Measurements from ENCODE around the gene SCGB1C2.

The SCGB1C2 gene

GRCh38 chr17:148757-149156 is 11.4 kb downstream of the SCGB1C2 start:
- Histone ChIP-seq H3K4me3 (no peak overlapping the region), H3K27ac (no peak overlapping the region), H3K4me2 (no peak overlapping the region), H3K36me3 (no peaks in the 10 kb centered on the region), H4K20me1 (no peaks in the 10 kb centered on the region), H3K4me1 (peaks cover 6% of the 10 kb centered on the region; the same call in 1 of the 2 replicates), H3K9ac (no peak overlapping the region), H3K9me3 (no peaks in the 10 kb centered on the region), H3K27me3 (no peaks in the 10 kb centered on the region; the same call in 1 of the 2 replicates)
- TF ChIP-seq Cebpa-rat (IDR thresholded peaks at IDR 0.05) = no peak

DNA sequence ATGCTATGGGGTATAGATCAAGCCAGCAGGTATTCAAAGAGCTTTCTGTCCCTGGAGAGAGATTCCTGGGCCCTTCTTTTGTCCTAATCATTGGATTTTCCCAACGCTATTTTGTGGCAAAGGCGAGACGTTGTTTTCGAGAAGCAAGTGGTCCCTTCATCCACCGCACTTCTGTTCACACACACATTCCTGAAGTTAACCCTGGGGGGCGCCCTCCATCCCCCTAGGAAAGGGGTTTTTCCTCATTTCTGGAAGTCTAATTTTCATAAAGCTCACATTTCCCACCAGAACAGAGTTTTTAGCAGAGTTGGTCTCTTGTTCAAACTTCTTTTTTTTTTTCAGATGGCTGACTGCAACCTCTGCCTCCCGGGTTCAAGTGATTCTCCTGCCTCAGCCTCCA is 11.9 kb downstream of the SCGB1C2 start:
- TF ChIP-seq Cebpa-rat (IDR thresholded peaks at IDR 0.05) = no peak
- Histone ChIP-seq H3K27ac (no peak overlapping the region), H4K20me1 (no peaks in the 10 kb centered on the region), H3K27me3 (no peaks in the 10 kb centered on the region), H3K4me2 (no peak overlapping the region), H3K9me3 (no peaks in the 10 kb centered on the region), H3K9ac (no peak overlapping the region), H3K4me3 (no peak overlapping the region), H3K4me1 (peaks cover 4% of the 10 kb centered on the region; the same call in 1 of the 2 replicates), H3K36me3 (no peaks in the 10 kb centered on the region)

DNA sequence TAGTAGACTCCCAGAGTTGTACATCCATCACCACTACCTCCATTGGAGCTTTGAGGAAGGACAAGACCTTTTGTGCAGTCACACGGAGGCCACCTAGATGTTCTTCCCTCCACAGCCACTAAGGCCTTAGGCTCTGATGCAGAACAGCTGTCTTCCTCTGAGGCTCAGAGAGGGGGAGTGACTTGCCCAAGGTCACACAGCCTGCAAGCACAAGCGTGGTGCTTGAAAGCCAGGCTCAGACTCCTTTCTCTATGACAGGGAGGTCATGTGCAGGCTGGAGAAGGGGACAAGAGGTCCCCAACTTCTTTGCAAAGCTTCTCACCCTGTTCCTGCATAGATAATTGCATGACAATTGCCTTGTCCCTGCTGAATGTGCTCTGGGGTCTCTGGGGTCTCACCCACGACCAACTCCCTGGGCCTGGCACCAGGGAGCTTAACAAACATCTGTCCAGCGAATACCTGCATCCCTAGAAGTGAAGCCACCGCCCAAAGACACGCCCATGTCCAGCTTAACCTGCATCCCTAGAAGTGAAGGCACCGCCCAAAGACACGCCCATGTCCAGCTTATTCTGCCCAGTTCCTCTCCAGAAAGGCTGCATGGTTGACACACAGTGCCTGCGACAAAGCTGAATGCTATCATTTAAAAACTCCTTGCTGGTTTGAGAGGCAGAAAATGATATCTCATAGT is 12.7 kb downstream of the SCGB1C2 start:
- Histone ChIP-seq H3K36me3 (no peaks in the 10 kb centered on the region), H3K27me3 (no peaks in the 10 kb centered on the region)
- no peak for TF ChIP-seq Cebpa-rat (IDR thresholded peaks at IDR 0.05)

GRCh38 chr17:151004-151403 is 13.6 kb downstream of the SCGB1C2 start:
- H3K4me1 ChIP-seq = no peaks in the 10 kb centered on the region; the same call in 1 of the 2 replicates
- H3K4me2 ChIP-seq = no peak overlapping the region
- H4K20me1 ChIP-seq = no peaks in the 10 kb centered on the region
- no peak overlapping the region for H3K4me3 ChIP-seq
- no peak overlapping the region for H3K9ac ChIP-seq
- no peaks in the 10 kb centered on the region for H3K9me3 ChIP-seq
- H3K27ac ChIP-seq = no peak overlapping the region
- TF ChIP-seq Cebpa-rat (IDR thresholded peaks at IDR 0.05) = no peak
- no peaks in the 10 kb centered on the region for H3K36me3 ChIP-seq
- H3K27me3 ChIP-seq = no peaks in the 10 kb centered on the region

More for the DNA sequence above, 12.7 kb downstream of the SCGB1C2 start:
- Histone ChIP-seq H4K20me1 (no peaks in the 10 kb centered on the region), H3K27ac (no peak overlapping the region), H3K9ac (no peak overlapping the region), H3K4me2 (no peak overlapping the region), H3K4me1 (no peaks in the 10 kb centered on the region; the same call in 1 of the 2 replicates), H3K9me3 (no peaks in the 10 kb centered on the region), H3K4me3 (no peak overlapping the region)

GRCh38 chr17:151886-152859 is 14.8 kb downstream of the SCGB1C2 start:
- no peaks in the 10 kb centered on the region for H3K27me3 ChIP-seq
- no peak overlapping the region for H3K4me3 ChIP-seq
- no peak overlapping the region for H3K9ac ChIP-seq
- H3K27ac ChIP-seq = no peak overlapping the region
- H3K9me3 ChIP-seq = no peaks in the 10 kb centered on the region
- H3K4me2 ChIP-seq = no peak overlapping the region
- no peaks in the 10 kb centered on the region for H3K4me1 ChIP-seq
- no peak for TF ChIP-seq Cebpa-rat (IDR thresholded peaks at IDR 0.05)
- no peaks in the 10 kb centered on the region for H4K20me1 ChIP-seq
- no peaks in the 10 kb centered on the region for H3K36me3 ChIP-seq

- Histone ChIP-seq H3K4me2 (no peak overlapping the region), H3K27me3 (no peaks in the 10 kb centered on the region), H4K20me1 (no peaks in the 10 kb centered on the region), H3K9ac (no peak overlapping the region), H3K4me3 (no peak overlapping the region), H3K36me3 (no peaks in the 10 kb centered on the region), H3K27ac (no peak overlapping the region), H3K4me1 (no peaks in the 10 kb centered on the region), H3K9me3 (no peaks in the 10 kb centered on the region)
- no peak for TF ChIP-seq Cebpa-rat (IDR thresholded peaks at IDR 0.05)
Measured at GRCh38 chr17:152860-153420, 15.6 kb downstream of the SCGB1C2 start.

- Histone ChIP-seq H3K4me1 (no peaks in the 10 kb centered on the region), H3K27me3 (no peaks in the 10 kb centered on the region), H3K36me3 (no peaks in the 10 kb centered on the region), H3K4me3 (no peak overlapping the region), H4K20me1 (no peaks in the 10 kb centered on the region), H3K9ac (no peak overlapping the region), H3K9me3 (no peaks in the 10 kb centered on the region), H3K4me2 (no peak overlapping the region), H3K27ac (no peak overlapping the region)
- TF ChIP-seq Cebpa-rat (IDR thresholded peaks at IDR 0.05) = no peak
Measured at GRCh38 chr17:153851-154250, 16.5 kb downstream of the SCGB1C2 start.

GRCh38 chr17:155576-155975 is 18.2 kb downstream of the SCGB1C2 start:
- Histone ChIP-seq H3K4me1 (no peaks in the 10 kb centered on the region), H3K36me3 (no peaks in the 10 kb centered on the region), H3K27ac (no peak overlapping the region), H3K9ac (0 out of 2 replicates have a peak overlapping the region, but pooled peaks have one; percentile 6), H3K9me3 (no peaks in the 10 kb centered on the region), H3K4me3 (no peak overlapping the region), H3K27me3 (no peaks in the 10 kb centered on the region), H3K4me2 (no peak overlapping the region), H4K20me1 (no peaks in the 10 kb centered on the region)
- no peak for TF ChIP-seq Cebpa-rat (IDR thresholded peaks at IDR 0.05)

DNA sequence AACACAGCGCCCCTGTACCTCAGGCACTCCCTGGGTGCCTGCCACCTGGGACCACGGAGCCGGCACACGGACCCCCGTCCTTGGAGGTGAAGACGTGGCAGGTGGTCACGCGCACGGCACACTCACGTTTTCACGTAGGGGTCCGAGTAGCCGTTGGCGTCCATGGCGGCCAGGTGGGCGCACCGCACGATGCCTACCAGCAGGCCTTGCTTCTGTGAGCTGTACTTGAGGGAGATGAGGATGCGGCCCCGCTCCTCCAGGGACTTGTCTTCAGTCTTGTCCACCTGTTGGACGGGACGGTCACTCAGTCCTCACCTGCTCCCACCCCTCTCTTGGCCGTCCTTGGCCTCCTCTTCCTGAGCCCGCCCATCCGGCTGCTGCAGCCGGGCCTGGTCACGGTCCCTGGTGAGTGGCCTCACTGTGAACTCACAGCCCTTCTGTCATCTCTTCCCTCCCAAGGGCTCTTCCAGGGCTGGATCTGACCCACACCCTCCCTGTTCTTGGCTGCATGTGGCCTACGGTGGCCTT is 18.8 kb downstream of the SCGB1C2 start:
- TF ChIP-seq Cebpa-rat (IDR thresholded peaks at IDR 0.05) = no peak
- no peak overlapping the region for H3K4me2 ChIP-seq
- H3K27ac ChIP-seq = no peak overlapping the region
- no peak overlapping the region for H3K4me3 ChIP-seq
- H3K9ac ChIP-seq = no peak overlapping the region
- H4K20me1 ChIP-seq = no peaks in the 10 kb centered on the region
- H3K9me3 ChIP-seq = no peaks in the 10 kb centered on the region
- no peaks in the 10 kb centered on the region for H3K27me3 ChIP-seq
- no peaks in the 10 kb centered on the region for H3K36me3 ChIP-seq
- no peaks in the 10 kb centered on the region for H3K4me1 ChIP-seq

Data from BLaER1 (cell line).